Testis (tissue), 2 donors: Measurements from ENCODE around the gene PLOD2.

Experiments used
- POLR2A ChIP-seq: fragments of 450-650 bp; IDR thresholded peaks from one replicate; pipeline ENCODE4 v1.6.1; 2017; ENCODE audit warnings: antibody characterized with exemption, mild to moderate bottlenecking, moderate library complexity
- TF ChIP-seq, protein P1 (sequence below), 3 experiments: fragments of 450-650 bp in 2 of 3; fragments of 200-600 bp in 1 of 3; sonication (generic) in 1 of 3; IDR thresholded peaks; one replicate each; pipeline ENCODE4 v1.5.1; 2016 to 2019; ENCODE audit warnings: antibody characterized with exemption in 3 of 3, mild to moderate bottlenecking in 2 of 3, moderate library complexity in 1 of 3

DNA sequence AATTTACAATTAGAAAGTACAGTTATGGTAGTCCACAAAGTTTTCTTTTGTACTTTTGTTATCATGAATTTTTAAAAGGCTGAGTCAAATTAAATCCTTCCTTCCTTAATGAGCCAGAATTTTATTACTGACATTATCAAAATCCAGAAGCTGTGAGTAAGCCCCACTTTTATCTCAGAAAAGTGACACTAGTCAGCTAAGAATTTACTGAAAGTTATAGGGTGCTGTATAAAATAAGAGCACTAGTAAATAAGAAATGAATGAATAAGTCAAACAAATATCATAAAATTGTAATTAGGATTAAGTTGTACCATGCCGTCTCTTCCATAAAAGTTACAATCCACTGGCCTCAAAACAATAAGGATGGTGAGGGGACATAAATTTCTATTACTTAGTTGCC is 15.3 kb downstream of the PLOD2 start:
- TF ChIP-seq, protein P1, sequence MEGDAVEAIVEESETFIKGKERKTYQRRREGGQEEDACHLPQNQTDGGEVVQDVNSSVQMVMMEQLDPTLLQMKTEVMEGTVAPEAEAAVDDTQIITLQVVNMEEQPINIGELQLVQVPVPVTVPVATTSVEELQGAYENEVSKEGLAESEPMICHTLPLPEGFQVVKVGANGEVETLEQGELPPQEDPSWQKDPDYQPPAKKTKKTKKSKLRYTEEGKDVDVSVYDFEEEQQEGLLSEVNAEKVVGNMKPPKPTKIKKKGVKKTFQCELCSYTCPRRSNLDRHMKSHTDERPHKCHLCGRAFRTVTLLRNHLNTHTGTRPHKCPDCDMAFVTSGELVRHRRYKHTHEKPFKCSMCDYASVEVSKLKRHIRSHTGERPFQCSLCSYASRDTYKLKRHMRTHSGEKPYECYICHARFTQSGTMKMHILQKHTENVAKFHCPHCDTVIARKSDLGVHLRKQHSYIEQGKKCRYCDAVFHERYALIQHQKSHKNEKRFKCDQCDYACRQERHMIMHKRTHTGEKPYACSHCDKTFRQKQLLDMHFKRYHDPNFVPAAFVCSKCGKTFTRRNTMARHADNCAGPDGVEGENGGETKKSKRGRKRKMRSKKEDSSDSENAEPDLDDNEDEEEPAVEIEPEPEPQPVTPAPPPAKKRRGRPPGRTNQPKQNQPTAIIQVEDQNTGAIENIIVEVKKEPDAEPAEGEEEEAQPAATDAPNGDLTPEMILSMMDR (IDR thresholded peaks at IDR 0.05) = no peak
- TF ChIP-seq POLR2A = no peak
